ENCODE data around the gene SYP.

- no peak for TF ChIP-seq POLR2A (IDR thresholded peaks at IDR 0.05; ENCODE audit: low read depth, low read length)
- no peak for TF ChIP-seq POLR2AphosphoS5 (IDR thresholded peaks at IDR 0.05; ENCODE audit: low read depth, low read length)
- no peak for TF ChIP-seq TAF1 (IDR thresholded peaks at IDR 0.05; ENCODE audit: low read depth, low read length)
- TF ChIP-seq SPI1 (IDR thresholded peaks at IDR 0.05; ENCODE audit: low read depth, low read length): no peak
- TF ChIP-seq PAX5 (IDR thresholded peaks at IDR 0.05; ENCODE audit: insufficient read depth, low read length, severe bottlenecking): no peak
- TF ChIP-seq POU2F2 (IDR thresholded peaks at IDR 0.05; ENCODE audit: low read depth, low read length): no peak
These were observed 25.3 kb downstream of the SYP start for GRCh38 chrX:49174723-49175122.
